ENCODE results near the gene ECT2.
"Not testable (repeated sequence)": the region's sequence is repeated elsewhere in the genome, so short reads cannot be mapped to it uniquely, and the experiment has no call there.

Gene ECT2

DNA sequence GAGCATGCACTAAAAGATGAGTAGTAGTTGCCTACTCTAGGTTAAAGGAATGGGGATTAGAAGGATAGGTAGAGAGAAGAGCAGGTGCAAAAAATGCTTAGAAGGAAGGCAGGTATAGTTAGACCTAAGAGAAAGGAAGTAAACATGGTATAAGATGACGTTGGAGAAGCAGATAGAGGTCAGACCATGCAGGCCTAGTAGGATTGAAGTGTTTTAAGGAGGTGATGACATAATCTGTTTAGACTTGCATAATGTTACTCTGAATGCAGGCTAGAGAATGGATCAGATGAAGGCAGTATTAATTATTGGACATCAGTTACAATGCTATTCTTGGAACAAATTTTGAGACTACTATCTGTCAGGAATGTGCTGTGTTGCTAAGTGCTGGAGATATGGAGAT, 11.1 kb upstream of the ECT2 start:
- in situ Hi-C loops (cut with MboI; ENCODE audit: low sequenced_read_pairs) = no loop called here

DNA sequence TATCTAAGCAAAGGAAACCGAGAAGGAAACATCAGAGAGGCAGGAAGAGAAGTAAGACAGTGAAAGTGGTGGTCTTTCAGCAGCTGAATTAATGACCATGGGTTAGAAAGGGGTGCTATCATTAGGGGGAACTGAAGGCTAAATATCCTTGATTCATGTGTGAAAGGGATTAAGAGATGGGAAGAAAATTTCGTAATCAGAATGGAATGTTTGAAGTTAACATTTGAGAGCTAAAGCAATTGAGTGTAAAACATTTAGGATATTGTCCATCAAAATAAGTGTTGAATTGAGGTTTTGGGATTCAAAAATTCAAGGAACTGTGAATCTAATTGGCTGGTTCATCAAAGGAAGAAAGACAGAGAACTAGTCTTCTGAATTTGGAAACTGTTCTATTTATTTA, 4.1 kb upstream of the ECT2 start:
- in situ Hi-C loops (cut with MboI; ENCODE audit: low sequenced_read_pairs) = no loop called here

DNA sequence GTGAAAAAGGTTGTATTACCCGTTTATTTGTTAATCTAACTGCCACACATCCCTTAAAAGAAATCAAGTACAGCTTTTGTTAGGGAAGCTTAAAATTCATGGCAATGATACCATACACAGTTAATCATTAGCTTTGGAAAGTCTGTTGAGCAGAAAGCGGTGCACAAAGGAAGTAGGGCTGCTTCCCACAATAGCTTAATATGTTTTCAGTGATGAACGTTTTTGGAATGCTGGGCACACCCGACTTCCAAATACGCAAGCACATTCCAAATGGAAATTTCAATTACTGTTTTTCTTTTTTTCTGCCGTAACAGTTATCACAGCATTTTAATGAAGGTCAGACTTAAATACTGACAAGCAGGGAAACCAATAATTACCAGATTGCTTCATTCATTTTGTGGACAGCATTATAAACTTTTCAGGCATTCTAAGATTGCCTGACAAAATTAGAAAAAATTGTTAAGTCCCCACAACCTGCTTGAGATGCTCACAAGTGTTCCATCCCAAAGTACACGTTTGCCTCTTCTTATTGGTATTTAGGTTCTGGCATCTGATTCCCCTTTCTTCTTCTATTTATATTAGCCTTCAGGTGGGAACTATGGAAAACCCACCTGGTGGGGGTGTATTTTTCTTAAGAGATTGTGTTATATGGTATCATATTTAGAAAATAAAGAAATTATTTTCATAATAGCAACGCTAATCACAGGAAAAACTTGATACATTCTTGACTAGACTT, 1.1 kb upstream of the ECT2 start:
- in situ Hi-C loops (cut with MboI; ENCODE audit: low sequenced_read_pairs) = no loop called here

DNA sequence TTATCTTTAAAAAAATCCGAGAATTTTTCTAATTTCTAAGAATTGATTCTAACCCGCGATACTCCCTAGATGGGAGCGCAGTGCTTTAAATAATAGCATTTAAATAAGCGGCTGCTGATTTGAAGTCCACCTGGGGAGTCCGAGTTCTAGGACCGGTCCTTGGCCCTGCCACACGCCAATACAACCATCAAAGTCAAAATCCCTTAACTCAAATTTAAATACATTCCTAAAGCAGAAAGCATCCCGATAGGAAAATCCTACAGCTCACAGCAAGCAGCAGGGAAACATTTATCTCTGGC, 508 bp upstream of the ECT2 start:
- in situ Hi-C loops (cut with MboI; ENCODE audit: low sequenced_read_pairs) = no loop called here

DNA sequence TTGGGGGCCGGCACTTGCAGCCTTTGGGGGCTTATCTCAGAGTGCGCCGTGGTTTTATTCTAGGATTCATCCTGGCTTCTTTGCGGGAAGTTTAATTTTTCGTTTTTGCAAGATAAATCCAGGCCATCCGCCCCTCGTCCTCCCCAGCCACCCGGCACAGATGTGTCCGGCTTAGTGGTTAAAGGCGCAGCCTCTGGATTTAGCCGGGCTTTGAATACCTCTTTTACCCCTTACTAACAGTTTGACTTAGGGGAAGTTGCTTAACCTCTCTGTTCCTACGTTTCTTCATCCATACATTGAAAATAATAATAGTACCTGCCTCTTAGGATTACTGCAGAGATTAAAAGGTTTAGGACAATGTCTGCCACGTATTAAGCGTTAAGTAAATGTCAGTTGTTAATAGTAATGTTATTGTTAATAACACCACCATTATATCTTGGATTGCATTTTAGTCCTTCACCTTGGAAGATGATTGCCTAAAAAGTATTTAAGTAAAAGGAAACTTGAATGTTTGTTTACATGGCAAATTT, 714 bp downstream of the ECT2 start:
- in situ Hi-C loops (cut with MboI; ENCODE audit: low sequenced_read_pairs) = no loop called here

DNA sequence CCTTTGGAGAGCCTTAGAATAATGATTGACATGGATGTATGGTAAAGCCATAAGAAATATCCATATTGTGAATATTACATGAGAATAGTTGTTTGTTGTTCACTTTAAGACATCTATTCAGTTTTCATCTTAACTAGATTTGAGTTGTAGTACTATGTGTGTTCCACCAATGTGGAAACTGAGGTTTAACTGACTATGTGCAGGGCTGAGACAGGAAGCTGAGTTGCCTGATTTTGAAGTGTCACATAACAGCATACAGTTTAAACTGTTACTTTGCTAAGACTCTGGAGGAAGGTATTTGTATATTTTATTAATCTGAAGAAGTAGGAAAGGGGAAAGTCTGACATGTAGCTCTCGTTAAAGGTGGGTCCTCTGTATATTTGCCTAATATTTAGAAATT, 2.1 kb downstream of the ECT2 start:
- in situ Hi-C loops (cut with MboI; ENCODE audit: low sequenced_read_pairs) = no loop called here

DNA sequence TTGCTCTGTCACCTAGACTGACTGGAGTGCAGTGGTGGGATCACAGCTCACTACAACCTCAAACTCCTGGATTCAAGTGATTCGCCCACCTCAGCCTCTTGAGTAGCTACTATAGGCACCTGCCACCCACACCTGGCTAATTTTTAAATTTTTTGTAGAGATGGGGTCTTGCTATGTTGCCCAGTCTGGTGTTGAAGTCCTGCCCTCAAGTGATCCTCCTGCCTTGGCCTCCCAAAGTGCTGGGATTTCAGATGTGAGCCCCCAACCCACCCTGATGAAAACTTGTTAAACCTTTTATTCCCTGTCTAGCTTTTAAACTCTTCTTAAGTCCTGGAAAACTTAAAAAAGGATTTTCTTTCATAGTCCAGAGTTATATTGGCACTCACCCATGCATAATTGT, 2.6 kb downstream of the ECT2 start:
- in situ Hi-C loops (cut with MboI; ENCODE audit: low sequenced_read_pairs) = no loop called here

DNA sequence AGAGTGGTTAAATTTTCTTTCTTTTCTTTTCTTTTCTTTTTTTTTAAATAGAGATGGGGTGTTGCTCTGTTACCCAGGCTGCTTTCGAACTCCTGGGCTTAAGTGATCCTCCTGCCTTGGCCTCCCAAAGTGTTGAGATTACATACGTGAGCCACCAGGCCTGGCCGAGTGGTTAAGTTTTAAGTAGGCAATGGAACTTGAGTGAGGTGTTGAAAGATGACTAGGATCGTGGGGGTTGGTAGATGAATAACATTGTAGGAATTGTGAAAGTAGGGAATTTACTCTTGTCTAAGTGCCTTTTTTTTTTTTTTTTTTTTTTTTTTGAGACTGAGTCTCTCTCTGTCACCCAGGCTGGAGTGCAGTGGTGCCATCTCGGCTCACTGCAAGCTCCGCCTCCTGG, 9.9 kb downstream of the ECT2 start:
- in situ Hi-C loops (cut with MboI; ENCODE audit: low sequenced_read_pairs) = not testable (repeated sequence)

DNA sequence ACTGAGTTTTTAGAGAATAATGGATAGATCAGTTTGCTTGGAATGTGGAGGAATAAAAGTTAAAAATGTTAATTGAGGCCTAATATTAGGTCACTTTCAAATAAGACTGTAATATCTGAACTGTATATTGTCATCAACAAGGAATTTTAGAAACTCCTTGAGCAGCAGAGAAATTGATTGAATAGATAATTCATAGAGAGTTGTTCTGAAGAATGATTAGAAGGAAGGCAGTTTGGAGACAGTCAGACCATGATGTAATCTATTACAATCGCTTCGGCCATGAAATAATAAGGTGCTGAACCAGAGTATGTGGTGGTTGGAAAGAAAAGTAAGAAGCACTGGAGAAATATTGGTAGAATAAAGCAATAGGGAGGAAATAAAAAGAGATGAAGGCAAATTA, 15.7 kb downstream of the ECT2 start:
- in situ Hi-C loops (cut with MboI; ENCODE audit: low sequenced_read_pairs) = no loop called here

DNA sequence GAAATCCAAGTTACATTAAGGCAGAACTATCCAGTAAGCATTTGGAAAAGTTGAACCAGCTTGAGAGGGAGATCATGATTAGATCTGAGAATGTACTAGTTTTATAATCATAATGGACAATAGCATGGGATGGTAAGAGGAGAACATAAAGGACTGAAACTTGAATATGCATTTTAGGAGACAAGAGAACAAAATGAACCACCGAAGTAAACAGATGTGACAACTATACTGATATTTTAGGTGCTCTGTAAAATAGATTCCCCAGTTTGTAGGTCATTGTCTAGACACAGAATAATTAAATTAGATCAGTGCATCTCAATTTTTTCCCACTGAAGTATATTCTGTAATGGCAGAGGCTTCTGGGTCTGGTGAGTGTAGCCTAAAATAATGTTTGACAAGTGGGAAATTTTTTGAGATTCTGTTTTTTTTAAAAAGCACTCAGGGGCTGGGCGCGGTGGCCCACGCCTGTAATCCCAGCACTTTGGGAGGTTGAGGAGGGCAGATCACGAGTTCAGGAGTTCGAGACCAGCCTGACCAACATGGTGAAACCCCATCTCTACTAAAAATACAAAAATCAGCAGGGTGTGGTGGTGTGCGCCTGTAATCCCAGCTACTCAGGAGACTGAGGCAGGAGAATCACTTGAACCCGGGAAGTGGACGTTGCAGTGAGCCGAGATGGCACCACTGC, 16.3 kb downstream of the ECT2 start:
- in situ Hi-C loops (cut with MboI; ENCODE audit: low sequenced_read_pairs) = no loop called here

DNA sequence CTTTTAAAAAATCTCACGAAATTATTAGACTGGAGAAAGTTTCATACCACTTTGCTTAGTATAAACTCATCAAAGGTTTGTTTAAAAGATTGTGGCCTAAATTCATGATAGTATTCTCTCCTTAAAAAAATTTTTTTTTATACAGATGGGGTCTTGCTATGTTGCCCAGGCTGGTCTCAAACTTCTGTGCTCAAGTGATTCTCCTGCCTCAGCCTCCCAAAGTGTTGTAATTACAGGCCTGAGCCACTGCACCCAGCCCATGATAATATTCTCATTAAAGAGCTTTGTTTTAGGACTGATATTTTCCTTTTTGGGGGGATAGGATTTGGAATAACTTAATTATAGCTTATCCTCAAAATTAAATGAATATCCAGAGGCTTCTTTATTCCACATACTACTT, 19.9 kb downstream of the ECT2 start:
- in situ Hi-C loops (cut with MboI; ENCODE audit: low sequenced_read_pairs) = no loop called here

DNA sequence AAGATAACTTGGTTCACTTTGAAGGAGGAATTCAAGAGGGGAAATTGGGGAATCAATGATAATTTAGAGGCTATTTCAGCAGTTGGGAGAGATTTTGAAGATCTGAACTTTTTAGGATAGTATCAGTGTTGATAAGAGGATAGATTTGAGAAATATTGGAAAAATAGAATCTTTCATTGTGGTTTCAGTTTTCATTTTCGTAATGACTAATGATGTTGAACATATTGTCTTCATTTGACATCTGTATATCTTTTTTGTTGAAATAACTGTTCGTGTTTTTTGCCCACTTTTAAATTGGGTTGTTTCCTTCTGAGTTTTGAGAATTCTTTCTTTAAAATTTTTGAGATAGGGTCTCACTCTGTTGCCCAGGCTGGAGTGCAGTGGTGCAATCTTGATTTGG, 21.1 kb downstream of the ECT2 start:
- in situ Hi-C loops (cut with MboI; ENCODE audit: low sequenced_read_pairs) = no loop called here

DNA sequence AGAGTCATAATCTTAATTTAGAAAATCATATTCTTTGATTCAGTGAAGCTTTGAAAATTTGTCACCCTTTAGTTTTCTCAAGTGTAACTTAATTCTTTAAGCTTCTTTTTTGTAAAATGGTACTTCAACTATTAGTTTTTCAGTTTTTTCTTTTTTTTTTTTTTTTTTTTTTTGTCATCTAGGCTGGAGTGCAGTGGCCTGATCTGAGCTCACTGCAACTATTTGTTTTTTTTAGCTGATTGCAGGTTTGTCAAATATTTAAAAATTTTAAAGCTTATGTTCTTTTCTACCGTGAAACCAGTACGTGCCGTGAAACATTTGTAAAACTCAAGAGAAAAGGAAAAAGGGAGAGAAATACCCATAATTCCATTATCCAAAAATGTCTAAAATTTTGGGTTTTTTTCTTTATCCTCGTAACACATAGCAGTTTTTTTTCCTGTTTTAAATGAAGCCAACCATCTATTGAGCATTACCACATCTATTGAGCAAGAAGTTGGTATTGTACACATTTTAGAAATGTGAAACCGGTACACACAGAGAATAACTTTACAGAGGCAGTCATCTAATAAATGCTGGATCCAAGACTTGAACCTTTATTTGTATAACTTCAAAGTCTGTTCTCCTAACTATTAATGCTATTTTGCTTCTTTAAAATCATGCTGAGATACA, 25.7 kb downstream of the ECT2 start:
- in situ Hi-C loops (cut with MboI; ENCODE audit: low sequenced_read_pairs) = no loop called here

DNA sequence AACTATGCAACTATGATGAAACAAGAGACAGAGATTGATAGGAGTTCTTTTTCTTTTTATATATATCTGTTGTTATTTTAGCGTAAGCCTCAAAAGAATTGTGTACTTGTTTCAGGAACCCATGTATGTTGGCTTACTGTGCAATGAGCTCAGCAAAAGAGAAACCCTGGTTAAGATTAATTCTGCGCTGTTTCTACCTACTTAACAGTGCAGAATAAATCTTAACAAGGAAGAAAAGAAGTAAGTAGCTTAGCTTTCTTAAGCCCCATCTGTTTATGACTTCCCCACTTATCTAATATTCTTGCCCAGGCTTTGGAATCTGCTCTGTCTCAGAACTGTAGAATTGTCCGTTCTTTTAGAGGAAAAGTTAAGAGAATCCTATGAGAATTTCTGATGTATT, 27.4 kb downstream of the ECT2 start:
- in situ Hi-C loops (cut with MboI; ENCODE audit: low sequenced_read_pairs) = no loop called here

DNA sequence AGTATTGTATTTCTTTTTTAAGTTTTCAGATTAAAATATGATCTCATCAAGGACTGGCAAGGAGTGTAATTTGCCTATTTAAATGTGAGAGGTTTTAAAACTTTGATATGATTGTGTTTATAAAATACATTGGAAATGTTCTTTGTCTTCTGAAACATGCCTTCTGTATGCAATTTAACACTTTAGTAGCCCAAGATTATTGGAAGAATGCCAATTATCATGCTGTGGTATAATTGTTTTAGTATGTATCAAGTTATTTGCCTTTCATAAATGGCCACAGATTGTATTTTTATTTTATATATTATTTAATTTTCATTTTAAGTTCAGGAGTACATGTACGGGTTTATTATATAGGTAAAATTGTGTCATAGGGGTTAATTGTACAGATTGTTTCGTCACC, 31.7 kb downstream of the ECT2 start:
- in situ Hi-C loops (cut with MboI; ENCODE audit: low sequenced_read_pairs) = no loop called here

DNA sequence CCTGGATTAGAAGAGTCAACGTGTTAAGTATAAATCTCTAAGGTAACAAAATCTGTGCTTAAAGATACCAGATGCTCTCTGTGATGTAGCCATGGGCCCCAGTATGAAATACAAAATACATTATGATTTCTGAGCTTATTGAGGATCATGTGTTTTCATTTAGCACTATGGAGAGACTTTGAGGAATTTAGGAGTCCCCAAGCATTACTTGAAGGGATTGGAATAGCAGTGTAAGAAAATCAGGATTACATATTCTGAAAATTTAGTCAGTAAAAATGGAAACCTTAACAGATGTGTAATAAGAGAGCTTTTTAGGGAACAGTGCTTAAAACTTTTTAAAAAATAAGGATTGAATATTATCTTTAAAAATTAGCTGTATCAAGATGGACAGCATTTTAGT, 35.5 kb downstream of the ECT2 start:
- in situ Hi-C loops (cut with MboI; ENCODE audit: low sequenced_read_pairs) = no loop called here

DNA sequence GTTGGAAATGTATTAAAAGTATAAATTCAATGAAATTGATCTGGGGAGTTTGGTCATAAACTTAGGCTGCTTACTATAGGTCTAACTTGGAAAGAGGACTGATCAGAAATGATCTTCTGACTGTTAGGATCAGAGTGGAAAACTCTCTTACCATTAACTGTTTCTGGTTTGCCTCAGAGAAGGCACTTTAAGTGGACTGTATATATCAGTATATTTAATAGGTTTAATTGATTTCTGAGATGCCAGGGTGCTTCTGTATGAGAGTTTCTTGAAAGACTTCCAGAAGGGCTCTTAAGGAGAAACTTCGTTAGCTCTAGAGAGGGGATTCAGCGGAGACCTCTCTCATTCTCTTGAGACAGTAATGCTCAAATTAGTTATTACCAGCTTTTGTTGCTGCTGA, 36.5 kb downstream of the ECT2 start:
- in situ Hi-C loops (cut with MboI; ENCODE audit: low sequenced_read_pairs) = no loop called here

DNA sequence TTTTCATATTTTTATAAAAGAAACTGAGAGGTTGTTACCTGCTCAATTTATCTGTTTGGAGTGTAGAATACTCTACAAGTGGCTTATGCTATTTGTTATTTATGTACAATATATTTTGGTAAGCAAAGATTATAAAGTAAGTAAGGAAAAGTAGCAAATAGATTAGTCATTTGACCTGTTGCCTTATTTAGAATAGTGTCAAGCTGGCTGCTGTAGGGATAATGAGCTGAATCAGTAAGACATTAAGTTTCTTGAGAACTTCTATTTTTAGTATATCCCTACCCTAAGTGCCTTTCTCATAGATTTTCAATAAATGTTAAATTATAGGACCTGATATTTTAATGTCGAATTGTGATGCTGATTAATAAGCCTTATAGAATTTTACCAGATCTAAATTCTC, 37.2 kb downstream of the ECT2 start:
- in situ Hi-C loops (cut with MboI; ENCODE audit: low sequenced_read_pairs) = no loop called here

DNA sequence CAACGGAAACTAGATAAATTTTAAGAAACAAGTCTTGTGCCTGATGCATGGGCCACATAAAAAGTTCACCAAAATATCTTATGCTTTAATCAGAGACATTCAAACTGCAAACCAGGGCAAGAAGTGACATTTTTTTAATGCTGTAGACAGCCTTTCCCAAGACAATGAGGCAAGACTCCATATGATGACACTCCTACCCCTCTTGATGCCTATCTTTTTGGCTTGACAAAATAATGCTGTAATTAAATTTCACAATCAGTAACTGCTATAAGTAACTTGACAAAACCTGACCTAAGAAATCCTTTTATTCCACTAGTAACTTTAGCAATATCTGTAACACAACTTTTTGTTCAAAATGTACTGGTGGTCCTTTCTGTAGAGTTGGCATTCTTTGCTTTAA, 48.7 kb downstream of the ECT2 start:
- in situ Hi-C loops (cut with MboI; ENCODE audit: low sequenced_read_pairs) = no loop called here

DNA sequence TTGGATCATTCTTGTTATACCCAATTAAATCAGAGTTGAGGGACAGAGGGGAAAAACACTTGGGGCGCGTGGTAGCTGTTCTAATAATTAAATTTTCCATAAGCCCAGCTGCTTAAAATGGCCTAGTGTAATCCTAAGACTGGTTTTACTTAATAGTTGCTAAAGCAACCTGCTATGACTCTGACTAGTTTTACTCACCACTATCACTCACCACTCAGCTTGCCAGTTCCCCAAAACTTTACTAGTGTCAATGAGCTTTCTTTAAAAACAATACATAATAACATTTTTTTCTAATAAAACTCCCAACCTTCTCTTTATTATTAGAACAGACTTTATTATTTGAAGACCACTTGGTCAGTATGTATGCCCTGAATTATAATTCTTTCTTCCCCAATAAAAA, 49.6 kb downstream of the ECT2 start:
- in situ Hi-C loops (cut with MboI; ENCODE audit: low sequenced_read_pairs) = no loop called here

DNA sequence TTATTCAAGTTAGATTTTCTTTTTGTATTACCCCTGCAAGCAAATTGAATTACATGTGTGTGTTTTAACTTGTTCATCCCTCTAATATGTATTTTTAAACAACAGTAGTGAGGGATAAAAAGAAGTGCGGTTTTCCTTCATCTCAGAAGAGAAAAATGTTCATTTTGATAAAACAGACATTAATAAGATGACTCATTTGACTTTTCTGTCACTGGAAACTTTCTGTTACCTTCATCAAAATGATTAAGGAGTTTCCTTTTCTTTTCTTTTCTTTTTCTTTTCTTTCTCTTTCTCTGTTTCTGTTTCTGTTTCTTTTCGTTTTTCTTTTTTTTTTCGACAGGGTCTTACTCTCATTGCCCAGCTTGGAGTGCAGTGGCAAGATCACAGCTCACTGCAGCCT, 53.0 kb downstream of the ECT2 start:
- in situ Hi-C loops (cut with MboI; ENCODE audit: low sequenced_read_pairs) = no loop called here

DNA sequence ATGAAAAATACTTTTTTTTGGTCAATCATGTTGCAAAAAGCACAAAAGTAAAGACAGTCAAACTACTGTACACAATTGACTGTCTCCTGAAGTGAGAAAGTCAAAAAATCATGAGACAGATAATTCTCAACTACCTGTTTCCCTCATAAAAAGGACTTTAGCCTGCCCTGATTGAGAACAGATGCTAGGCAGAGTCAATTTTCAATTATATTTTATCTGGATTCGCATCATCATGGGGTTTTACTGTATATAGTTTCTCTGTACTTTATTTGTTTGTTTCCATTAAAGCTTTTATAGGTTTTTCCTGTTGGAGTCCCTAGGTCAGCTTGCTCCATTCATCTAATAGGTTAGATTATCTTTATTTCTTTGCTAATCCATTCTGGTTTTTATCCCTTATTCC, 53.8 kb downstream of the ECT2 start:
- in situ Hi-C loops (cut with MboI; ENCODE audit: low sequenced_read_pairs) = no loop called here
